Parathyroid adenoma (tissue), 2 donors: Measurements from ENCODE around the gene NPAS3.

ENCODE experiments used
- H2AFZ ChIP-seq: fragments of 300-600 bp; sonication (generic); one replicate; pipeline ENCODE4 v1.7.0; 2017; ENCODE audit warnings: antibody characterized with exemption, mild to moderate bottlenecking
- H3K27ac ChIP-seq: fragments of 300-600 bp; sonication (generic); one replicate; pipeline ENCODE4 v1.7.0; 2017
- H3K27me3 ChIP-seq: fragments of 300-600 bp; sonication (generic); one replicate; pipeline ENCODE4 v1.7.0; 2017; ENCODE audit warnings: low read length; ENCODE audit not compliant: control insufficient read depth, insufficient read depth
- H3K36me3 ChIP-seq: fragments of 300-600 bp; sonication (generic); one replicate; pipeline ENCODE4 v1.7.0; 2017; ENCODE audit warnings: low read length; ENCODE audit not compliant: control insufficient read depth, insufficient read depth
- H3K4me1 ChIP-seq: fragments of 300-600 bp; sonication (generic); one replicate; pipeline ENCODE4 v1.7.0; 2017; ENCODE audit warnings: control low read depth
- H3K4me2 ChIP-seq: fragments of 300-600 bp; sonication (generic); one replicate; pipeline ENCODE4 v1.7.0; 2017; ENCODE audit warnings: low read length
- H3K4me3 ChIP-seq: fragments of 300-600 bp; sonication (generic); one replicate; pipeline ENCODE4 v1.7.0; 2017; ENCODE audit warnings: low read depth, low read length
- H3K79me2 ChIP-seq: fragments of 300-600 bp; sonication (generic); one replicate; pipeline ENCODE4 v1.7.0; 2017; ENCODE audit warnings: control low read depth
- H3K9ac ChIP-seq: fragments of 300-600 bp; sonication (generic); one replicate; pipeline ENCODE4 v1.7.0; 2017; ENCODE audit warnings: mild to moderate bottlenecking
- H3K9me3 ChIP-seq: fragments of 300-600 bp; sonication (generic); one replicate; pipeline ENCODE4 v1.7.0; 2017; ENCODE audit warnings: low read length; ENCODE audit not compliant: control insufficient read depth
- TF ChIP-seq, protein P1 (sequence below): fragments of 300-600 bp; sonication (generic); IDR thresholded peaks from one replicate; pipeline ENCODE4 v1.7.0; 2017; ENCODE audit warnings: antibody characterized with exemption, mild to moderate bottlenecking
- donor health status: primary hyperparathyroidism.

Gene NPAS3

DNA sequence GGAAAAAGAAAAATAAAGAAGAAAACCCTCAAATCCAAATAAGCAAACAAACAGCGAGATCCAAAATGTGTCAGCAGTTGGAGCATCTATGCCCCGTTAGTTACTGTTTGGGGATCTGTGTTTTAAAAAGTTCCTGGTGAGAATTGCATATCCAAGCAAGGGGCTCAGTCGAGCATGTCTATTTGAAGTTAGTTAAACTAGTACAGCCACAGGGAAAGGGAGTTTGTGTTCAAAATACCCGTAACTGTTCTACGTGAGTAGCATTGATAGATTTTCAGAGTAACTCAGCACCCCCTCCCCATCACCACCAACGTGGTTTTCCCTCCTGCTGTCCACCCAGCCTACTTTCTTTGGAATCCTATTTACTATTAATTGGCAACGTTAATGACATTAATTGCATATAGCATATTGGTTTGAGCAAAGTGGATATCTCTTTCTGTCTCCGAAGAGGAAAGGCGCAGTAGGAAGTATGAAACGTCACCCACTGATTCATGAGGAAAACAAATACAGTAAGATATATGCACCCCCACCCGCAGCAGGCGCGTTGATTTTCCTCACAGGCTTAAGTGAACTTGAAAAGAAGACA, 1.5 kb downstream of the NPAS3 start:
- Histone ChIP-seq H3K27ac (peak overlapping the region; percentile 41), H3K27me3 (no peaks in the 10 kb centered on the region)

DNA sequence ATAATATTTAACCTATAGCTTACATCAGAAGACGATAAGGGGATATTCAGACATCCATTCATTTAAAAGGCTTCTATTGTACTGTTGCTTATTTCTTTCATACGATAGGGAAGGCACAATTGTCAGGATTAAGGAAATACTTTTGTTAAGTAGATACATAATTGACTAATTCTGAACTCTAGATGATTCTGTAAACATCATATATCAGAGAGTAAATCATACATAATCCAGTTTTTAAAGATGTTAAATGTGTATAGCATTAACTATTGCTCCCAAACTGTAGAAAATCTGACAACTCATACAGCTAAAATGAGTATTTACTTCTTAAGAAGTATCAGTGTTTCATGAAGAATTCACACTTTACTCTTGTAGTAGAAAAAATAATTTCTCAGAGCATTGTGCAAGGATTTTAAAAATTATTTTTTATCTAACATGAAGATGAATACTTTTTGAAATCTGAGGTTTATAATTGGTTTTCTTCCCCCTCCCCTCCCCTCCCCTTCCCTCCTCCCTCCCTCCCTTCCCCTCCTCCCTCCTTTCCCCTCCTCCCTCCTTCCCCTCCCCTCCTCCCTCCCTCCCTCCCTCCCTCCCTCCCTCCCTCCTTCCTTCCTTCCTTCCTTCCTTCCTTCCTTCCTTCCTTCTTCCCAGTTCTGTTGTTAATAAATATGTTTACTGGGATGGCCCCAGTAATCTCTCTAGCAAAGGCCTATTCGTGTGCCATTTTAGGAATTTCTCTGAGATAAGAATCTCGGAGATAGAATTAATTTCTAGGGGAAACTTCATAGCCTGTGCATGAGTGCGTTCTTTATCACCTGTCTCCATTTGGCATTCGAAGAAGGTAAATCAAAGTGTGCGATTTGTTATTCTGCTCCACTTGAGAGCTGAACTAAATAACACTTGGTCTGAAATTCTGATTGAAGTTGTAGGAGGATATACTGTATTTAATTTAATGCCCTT, 2.3 kb downstream of the NPAS3 start:
- H3K9ac ChIP-seq, result no peak overlapping the region
- no peak overlapping the region for H3K4me2 ChIP-seq
- H3K79me2 ChIP-seq, result no peaks in the 10 kb centered on the region
- H3K9me3 ChIP-seq, result no peaks in the 10 kb centered on the region
- H3K27ac ChIP-seq, result no peak overlapping the region
- H3K36me3 ChIP-seq, result no peaks in the 10 kb centered on the region
- TF ChIP-seq, protein P1, sequence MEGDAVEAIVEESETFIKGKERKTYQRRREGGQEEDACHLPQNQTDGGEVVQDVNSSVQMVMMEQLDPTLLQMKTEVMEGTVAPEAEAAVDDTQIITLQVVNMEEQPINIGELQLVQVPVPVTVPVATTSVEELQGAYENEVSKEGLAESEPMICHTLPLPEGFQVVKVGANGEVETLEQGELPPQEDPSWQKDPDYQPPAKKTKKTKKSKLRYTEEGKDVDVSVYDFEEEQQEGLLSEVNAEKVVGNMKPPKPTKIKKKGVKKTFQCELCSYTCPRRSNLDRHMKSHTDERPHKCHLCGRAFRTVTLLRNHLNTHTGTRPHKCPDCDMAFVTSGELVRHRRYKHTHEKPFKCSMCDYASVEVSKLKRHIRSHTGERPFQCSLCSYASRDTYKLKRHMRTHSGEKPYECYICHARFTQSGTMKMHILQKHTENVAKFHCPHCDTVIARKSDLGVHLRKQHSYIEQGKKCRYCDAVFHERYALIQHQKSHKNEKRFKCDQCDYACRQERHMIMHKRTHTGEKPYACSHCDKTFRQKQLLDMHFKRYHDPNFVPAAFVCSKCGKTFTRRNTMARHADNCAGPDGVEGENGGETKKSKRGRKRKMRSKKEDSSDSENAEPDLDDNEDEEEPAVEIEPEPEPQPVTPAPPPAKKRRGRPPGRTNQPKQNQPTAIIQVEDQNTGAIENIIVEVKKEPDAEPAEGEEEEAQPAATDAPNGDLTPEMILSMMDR, result no peak
- no peak overlapping the region for H3K4me3 ChIP-seq
- no peak overlapping the region for H2AFZ ChIP-seq
- no peaks in the 10 kb centered on the region for H3K27me3 ChIP-seq
- H3K4me1 ChIP-seq, result no peaks in the 10 kb centered on the region

More for the DNA sequence above, 1.5 kb downstream of the NPAS3 start:
- TF ChIP-seq, protein P1, result no peak
- Histone ChIP-seq H3K4me1 (no peaks in the 10 kb centered on the region), H3K4me2 (peak overlapping the region; percentile 71), H3K79me2 (no peaks in the 10 kb centered on the region), H3K36me3 (no peaks in the 10 kb centered on the region), H3K9me3 (no peaks in the 10 kb centered on the region), H2AFZ (peak overlapping the region; percentile 93), H3K4me3 (peak overlapping the region; percentile 72), H3K9ac (no peak overlapping the region)

DNA sequence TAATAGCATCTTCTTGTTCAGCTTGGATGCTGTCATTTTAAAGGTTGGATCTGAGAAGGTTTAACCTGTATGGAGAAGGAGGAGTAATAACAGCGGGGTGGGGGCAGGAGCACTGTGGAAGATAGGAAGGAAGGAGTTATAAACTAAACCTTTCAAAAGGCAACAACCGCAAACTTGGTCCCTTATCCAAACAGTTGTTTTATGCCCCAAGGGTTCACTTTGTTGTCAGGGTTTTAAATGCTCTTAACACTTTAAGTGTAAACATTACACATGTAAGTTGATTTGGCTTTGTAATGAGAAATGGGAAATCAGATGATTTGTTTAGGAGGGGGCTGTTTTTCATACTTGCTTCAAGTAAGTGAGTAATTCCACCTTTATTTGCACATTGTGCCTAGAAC, 3.0 kb downstream of the NPAS3 start:
- Histone ChIP-seq H3K4me3 (no peak overlapping the region), H3K27me3 (no peaks in the 10 kb centered on the region), H3K79me2 (no peaks in the 10 kb centered on the region), H3K4me2 (no peak overlapping the region), H3K27ac (no peak overlapping the region), H3K9me3 (no peaks in the 10 kb centered on the region), H3K36me3 (no peaks in the 10 kb centered on the region), H3K9ac (no peak overlapping the region), H2AFZ (no peak overlapping the region), H3K4me1 (no peaks in the 10 kb centered on the region)
- TF ChIP-seq, protein P1, result no peak

DNA sequence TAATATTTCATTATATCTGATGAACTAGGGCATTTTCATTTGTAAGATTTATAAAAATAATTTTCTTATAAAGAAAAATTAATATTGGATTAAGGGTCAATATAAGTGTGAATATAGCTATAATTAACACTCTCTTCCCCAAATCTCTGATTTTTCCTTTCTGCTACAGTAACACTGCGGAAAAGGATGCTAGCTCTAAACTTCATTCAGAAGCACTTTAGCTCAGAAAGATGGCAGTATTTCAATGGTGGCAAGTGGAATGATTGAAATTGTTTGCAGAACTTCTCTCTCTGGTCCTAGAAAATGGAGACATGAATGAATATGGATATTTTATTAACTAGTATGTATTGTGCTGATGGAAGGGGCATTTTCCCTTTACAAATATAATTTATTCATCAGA, 8.4 kb downstream of the NPAS3 start:
- H3K9ac ChIP-seq, result no peak overlapping the region
- no peak overlapping the region for H3K4me2 ChIP-seq
- TF ChIP-seq, protein P1, result no peak
- no peak overlapping the region for H3K4me3 ChIP-seq
- H3K36me3 ChIP-seq, result no peaks in the 10 kb centered on the region
- no peaks in the 10 kb centered on the region for H3K27me3 ChIP-seq
- no peaks in the 10 kb centered on the region for H3K4me1 ChIP-seq
- no peak overlapping the region for H3K27ac ChIP-seq
- no peaks in the 10 kb centered on the region for H3K79me2 ChIP-seq
- no peaks in the 10 kb centered on the region for H3K9me3 ChIP-seq
- no peak overlapping the region for H2AFZ ChIP-seq
